Stimulated activated CD4-positive, alpha-beta T cell treated with anti-CD3 and anti-CD28 coated beads, TNF-alpha, amount 100 ng/mL, for 1 hour (primary cell): ENCODE data around the gene LARP4B.
A peak's percentile ranks its signal among the peaks of the same experiment; 100 is the strongest.

ENCODE experiments used
- DNase-seq, 3 donors: peaks; one replicate each; pipeline ENCODE4 v3.0.0-alpha.2; 2020; ENCODE audit warnings: low read depth in 3 of 3, low spot score in 1 of 3

LARP4B gene

DNA sequence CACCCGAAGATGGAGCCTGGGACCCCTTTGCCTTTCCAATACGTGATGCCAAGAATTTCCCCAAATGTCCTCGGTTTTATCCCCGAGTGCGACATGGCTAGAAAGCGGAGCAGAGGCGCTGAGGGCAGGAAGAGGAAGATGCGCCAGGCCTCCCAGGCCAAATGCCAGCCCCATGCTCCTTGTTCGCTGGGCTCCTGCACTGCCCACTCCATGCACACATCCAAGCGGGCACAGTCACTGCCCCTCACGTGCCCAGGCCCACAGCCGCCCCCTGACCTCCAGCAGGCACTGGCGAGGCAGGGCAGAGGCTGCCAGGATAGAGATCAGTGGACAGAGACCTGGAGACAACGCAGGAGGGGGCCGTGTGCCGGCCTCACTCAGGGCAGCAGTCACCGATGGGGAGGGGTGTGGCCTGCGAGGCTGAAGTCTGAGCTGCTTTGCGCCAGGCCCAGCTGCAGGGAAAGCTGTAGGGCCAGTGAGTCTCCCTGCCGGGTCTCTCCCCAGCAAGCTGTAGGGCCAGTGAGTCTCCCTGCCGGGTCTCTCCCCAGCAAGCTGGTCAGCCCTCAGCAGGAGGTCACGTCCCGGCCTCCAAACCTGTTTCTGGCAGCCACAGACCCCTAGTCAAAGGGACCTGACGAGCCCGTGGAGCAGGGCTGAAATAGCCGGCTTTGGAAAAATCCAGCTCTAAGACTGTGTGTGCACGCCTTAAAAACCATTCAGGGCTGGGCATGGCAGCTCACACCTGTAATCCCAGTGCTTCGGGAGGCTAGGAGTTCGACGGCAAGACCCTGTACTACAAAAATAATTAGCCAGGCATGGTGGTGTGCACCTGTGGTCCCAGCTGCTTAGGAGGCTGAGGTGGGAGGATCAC, 141.4 kb downstream of the LARP4B start:
- no peak for DNase-seq

GRCh38 chr10:788796-789748, 142.4 kb downstream of the LARP4B start:
- DNase-seq: no peak

GRCh38 chr10:787933-788651, 143.4 kb downstream of the LARP4B start:
- DNase-seq: no peak

DNA sequence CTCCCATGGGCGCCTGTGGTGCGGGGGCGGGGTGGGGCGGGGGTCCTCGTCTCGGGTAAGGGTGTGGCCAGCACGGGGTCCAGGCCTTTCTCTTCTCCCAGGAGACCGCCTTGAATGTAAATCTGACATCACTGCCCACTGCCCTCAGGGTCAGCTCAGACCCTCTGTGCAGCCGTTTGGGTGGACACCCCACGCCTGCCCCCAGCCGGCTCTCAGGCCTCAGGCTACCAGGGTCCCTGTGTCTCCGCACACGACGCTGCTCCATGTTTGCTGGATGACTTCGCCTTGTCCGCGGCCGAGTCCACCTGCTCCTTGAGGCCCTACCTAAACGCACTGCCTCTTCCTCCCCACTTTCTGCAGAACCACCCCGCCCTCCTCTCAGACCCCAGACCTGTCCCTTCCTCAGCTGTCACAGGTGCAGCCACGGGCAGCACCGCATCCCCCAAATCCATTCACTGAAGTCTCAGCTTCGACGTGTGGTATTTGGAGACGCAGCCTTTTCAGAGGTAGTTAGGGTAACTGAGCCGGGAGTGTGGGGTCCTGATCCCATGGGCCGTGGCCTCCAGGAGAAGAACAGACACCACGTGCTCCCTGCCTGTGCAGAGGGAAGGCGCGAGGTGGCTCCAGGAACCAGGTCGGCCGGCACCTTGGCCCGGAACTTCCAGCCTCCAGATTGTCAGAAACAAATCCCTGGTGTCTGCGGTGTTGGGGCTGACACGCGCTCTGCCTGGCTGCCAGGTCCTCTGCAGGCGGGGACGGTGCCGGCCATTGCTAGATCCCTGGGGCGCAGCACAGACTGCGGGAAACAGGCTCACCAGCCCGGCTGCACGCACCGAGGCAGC, 144.7 kb downstream of the LARP4B start:
- no peak for DNase-seq

GRCh38 chr10:785861-786214, 145.7 kb downstream of the LARP4B start:
- no peak for DNase-seq

DNA sequence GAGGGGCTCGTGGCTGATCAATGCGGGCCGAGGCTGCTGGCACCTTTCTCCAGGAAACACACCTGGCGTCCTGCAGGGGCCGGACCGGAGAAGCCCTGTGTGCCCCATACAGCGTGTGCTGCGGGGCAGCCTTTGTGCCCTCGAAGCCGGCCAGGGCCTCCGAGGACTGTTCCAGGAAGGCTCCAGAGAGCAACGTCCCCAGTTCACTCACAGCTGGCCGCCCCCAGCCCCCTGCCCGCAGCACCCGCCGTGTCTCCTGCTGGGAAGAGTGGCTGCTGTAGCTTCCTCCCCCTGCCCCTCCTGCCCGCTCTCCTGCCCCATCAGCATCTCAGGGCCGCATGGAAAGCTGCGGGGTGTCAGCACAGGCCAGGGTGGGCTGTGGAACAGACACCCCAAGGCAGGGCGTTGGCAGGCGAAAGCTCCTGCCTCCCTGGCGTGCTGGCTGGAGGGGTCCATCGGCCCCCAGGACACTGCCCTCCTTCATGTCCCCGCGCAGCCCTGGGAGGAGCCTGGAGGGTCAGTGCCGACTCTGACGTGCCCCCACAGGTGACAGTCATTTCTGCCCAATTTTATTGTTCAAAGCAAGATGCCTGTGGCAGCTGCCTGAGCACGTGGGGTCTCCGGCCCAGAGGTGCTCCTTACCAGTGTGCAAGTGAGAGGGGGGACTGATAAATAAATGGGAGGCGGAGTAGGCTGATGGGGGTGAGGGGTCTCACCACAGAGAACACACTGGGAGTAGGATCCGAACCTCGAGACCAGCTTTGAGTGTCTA, 146.2 kb downstream of the LARP4B start:
- no peak for DNase-seq

GRCh38 chr10:784403-785088, 147.0 kb downstream of the LARP4B start:
- DNase-seq: peak in 1 of 3 donors; percentile 49

GRCh38 chr10:782751-783648, 148.5 kb downstream of the LARP4B start:
- DNase-seq: no peak

GRCh38 chr10:780536-781524, 150.7 kb downstream of the LARP4B start:
- DNase-seq: no peak

DNA sequence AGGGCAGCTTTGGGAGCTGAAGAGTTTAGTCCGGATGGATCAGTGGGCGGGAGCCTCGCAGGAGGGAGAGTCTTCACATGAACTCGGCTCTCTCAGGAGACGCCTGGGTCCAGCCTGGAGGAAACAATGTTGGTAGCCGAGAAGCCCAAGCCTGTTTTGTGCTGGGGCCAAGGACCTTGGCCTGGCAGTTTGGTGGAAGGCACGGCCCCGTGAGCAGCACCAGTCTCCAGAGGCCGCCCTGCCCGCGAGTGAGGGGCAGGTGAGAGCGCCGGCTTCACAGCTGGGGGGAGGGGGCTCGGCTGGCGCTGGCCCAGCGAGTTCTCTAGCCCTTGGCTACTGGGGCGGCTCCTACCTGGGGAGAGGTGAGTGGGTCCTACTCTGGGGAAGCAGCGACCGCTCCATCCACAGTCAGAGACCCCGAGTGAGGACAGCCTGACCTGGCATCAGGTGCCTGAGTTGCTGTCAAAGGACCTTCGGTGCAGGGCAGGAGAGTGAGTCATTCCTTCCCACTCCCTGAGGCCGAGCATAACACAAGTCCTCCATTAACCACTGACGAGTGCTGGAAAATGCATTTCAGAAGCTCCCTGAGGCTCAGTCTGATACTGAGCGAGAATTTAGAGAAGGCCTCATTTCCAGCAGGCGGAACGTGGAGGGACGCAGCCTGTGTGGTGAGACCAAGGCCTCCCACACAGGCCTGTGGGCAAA, 152.7 kb downstream of the LARP4B start:
- DNase-seq: no peak

GRCh38 chr10:777913-778479, 153.5 kb downstream of the LARP4B start:
- no peak for DNase-seq

- DNase-seq: no peak
Measured at GRCh38 chr10:776772-777171, 154.7 kb downstream of the LARP4B start.

DNA sequence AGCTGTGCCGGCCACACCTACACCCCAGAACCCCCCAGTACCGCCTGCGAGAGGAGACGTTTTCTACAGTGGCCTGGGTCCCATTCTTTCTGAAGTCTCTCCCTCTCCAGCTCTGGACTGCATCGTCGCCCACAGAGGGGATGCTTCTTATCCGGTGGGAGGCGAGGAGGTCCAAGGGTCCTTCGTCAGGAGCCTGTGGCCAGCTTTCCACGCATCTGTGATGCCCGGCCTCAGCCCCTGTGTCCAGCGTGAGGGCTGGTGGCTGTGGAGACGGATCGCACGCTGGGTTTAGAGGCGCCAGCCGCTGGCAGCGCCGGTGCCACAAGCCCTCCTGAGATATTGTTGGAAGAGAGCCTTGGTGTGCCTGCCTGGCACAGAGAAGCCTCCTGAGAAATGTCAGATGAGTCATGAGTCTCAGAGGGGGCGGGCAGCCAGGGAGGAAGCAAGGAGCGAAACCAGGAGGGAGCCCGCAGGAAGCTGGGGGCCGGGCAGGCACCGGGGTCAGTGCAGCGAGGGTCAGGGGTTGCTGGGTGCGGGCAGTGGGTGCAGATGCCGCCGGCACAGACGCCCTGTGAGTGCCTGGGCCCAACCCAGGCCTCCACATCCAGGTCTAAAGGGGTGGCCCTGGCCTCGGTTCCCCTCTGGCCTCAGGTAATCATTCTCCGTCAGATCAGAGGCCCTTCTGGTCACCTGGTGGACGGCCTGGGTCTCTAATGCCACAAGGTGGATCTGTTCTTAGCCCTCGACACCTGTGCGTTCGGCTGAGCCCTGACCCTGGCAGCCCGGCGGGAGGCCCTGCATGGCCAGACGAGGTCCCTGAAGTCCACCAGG, 156.0 kb downstream of the LARP4B start:
- no peak for DNase-seq

DNA sequence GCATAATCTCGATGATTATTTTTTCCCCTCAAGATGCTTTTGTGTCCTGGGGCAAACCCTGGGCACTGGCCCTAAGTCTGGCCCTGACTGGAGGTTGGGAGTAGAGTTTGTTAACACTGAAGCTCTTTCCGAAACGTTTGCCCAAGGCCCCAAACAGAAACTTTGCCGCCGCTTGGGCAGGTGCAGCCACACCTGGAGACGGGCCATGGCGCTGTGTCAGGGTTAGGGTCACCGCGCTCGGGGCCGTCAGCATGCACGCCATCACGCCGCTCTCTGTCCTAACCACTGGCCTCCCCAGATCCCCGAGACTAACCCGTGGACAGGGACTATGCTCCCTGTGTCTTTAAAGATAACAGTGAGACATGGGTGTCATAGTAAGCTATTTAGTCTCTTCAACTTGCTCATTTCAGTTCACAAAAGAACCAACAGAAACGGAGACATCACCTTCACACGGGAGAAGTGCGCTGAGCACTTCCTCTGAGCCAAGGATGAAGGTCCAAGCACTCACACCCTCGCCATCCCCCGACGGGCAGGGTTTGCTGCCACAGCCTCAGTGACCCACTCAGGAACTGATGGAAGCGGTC, 156.8 kb downstream of the LARP4B start:
- no peak for DNase-seq

DNA sequence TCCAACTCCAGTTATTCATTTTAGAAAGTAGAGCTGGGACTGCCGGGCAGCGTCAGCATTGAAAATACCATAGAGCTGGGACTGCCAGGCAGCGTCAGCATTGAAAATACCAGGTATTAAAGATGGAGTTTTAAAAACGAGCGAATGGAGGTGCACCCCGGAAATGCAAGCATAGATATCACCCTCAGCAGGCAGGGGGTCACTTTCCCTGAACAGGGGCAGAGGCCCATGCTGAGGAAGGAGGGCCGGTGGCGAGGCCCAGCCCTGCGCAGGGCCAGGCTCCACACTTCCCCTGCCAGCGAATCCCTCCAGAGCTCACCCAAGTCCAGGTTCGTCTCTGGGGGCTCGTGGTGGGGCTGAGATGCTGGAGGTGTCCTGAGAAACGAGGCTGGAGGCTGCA, 157.3 kb downstream of the LARP4B start:
- DNase-seq: no peak
